Measurements from ENCODE around the gene TYMS.

GRCh38 chr18:680392-680791, 22.9 kb downstream of the TYMS start:
- TF ChIP-seq POLR2A (IDR thresholded peaks at IDR 0.05; ENCODE audit: low read depth, low read length), result no peak
- TF ChIP-seq POLR2AphosphoS5 (IDR thresholded peaks at IDR 0.05; ENCODE audit: low read depth, low read length), result no peak
- no peak for TF ChIP-seq TAF1 (IDR thresholded peaks at IDR 0.05; ENCODE audit: low read depth, low read length)
- TF ChIP-seq SPI1 (IDR thresholded peaks at IDR 0.05; ENCODE audit: low read depth, low read length), result no peak
- TF ChIP-seq PAX5 (IDR thresholded peaks at IDR 0.05; ENCODE audit: insufficient read depth, low read length, severe bottlenecking), result no peak

Data from GM12891 (cell line).